Stromal cell of bone marrow (primary cell): ENCODE results near the gene KCNG2.

Experiments used
- DNase-seq: peaks from one replicate; pipeline ENCODE4 v3.0.0-alpha.2; 2012; ENCODE audit warnings: low read depth

The KCNG2 gene

GRCh38 chr18:79884963-79885728, 87.4 kb downstream of the KCNG2 start:
- no peak for DNase-seq

DNA sequence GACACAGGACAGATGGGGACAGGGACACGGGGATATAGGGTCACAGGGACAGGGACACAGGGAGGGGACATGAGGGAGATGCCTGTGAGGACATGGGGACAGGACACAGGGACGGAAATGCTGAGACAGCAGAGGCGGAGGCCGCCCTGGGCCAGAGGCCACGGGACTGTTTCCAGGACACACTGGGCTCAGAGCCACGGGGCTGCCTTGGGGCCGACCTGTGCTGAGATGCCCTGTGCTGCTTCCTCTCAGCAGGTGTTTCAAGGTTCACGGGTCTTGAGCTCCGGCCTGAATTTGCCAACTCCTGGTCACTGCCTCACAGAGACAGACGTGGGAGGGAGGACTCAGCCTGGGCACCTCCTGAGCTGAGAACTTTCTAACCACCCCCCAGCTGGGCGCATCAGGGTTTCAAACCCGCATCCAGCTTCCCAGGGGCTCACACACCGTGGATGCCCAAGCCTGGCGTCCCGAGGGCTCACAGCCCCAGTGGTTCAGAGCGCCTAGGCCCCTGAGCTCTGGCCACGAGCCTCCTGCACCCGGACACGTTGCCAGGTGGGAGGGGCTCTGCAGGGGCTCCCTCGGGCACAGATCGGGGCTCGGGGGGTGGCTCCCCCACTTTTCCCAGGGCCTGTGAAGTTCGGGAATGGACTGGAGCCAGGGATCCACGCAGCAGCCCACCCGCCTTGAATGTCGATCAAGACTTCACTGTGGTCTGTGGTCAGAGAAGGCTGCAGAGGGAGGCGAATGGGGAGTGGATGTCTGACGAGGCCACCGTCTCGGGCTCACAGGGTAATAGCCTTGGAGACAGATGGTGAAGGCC, 89.7 kb downstream of the KCNG2 start:
- DNase-seq: no peak

DNA sequence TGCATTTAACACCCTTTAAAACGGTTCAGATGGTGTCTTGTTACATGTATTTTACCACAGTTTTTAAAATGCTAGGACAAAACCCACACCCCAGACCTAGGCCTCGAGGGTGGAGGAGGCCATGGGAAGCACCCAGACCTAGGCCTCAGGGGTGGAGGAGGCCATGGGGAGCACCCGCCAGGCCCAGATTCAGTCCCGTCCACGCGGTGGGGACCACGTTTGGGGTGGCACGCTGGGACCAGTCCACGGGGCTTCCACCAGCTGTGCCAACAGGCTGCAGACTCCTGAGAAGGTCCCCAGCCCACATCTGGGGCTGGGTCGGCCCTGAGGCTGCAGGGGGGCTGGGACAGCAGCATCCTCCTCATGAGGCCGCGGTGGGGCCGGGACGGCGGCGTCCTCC, 90.3 kb downstream of the KCNG2 start:
- no peak for DNase-seq

GRCh38 chr18:79889569-79889968, 91.8 kb downstream of the KCNG2 start:
- DNase-seq: no peak

DNA sequence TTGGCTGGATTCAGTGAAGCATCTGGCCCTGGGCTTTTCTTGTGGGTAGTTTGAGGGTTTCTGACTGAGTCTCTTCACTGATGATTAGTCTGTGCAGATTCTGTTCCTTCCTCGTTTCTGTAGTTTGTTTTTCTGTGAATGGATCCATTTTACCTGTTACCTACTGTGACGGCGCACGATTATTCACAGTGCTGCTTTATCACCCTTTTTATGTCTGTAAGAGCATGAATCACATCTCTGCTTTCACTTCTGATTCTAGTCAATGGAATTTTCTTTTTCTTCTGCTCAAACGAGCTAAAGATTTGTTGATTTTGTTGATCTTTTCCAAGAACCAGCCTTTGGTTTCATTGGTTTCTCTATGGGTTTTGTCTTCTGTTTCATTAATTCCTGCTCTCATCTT, 92.9 kb downstream of the KCNG2 start:
- no peak for DNase-seq

DNA sequence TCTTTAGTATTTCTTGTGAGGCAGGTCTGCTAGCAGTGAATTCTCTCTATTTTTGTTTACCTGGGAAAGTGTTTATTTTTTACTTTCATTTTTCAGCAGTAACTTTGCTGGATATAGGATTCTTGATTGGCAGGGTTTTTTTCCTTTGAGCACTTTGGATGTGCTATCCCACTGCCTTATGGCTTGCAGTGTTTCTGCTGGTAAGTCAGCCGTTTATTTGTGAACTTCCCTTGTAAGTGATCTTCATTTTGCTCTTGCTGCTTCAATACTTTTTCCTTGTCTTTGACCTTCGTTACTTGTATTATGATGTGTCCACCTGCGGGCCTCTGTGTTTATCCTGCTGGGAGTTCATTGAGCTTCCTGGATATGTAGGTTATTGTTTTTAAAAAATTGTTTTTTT, 99.0 kb downstream of the KCNG2 start:
- DNase-seq: no peak

DNA sequence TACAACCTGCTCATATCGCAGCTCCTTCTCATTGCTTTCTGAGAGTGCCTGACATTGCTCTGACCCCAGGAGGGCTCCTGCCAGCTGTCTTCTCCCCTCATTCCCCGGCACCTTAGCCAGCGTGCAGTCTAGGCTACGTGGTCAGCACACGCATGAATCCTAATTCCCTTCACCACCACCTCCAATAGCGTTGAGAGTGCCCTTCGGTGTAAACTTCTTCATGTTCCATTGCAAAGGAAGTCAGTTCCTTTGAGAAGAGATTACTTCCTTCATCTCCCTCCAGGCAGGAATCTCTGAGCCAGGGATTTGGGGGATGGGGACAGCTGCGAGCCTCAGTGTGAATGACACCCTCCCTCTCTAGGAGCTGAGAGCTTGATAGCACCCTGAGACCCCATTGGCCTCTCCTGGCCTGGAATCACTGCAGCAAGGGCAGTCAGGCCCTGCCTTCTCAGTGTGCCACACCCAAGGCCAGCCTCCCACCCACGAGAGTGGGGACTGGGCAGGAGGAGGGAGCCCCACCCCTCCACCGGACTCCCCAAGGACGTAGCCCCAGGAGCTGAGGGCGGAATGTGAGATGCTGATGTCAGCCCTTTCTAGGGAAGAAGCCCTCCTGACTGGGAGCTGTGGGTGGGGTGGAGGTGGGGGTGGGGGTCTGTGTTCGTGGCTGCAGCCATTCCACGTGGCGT, 100.3 kb downstream of the KCNG2 start:
- no peak for DNase-seq

DNA sequence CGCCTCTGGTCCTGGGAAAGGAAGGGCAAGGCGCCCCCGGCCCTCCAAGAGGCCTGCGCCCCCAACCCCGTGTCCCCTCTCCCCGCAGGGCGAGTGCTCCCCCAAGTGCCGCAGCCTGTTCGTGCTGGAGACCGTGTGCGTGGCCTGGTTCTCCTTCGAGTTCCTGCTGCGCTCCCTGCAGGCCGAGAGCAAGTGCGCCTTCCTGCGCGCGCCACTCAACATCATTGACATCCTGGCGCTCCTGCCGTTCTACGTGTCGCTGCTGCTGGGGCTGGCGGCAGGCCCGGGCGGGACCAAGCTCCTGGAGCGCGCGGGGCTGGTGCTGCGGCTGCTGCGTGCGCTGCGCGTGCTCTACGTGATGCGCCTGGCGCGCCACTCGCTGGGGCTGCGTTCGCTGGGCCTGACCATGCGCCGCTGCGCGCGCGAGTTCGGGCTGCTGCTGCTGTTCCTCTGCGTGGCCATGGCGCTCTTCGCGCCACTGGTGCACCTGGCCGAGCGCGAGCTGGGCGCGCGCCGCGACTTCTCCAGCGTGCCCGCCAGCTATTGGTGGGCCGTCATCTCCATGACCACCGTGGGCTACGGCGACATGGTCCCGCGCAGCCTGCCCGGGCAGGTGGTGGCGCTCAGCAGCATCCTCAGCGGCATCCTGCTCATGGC, 101.3 kb downstream of the KCNG2 start:
- no peak for DNase-seq

- no peak for DNase-seq
Observed at GRCh38 chr18:79899609-79900445, 102.1 kb downstream of the KCNG2 start.

GRCh38 chr18:79900610-79901570, 103.2 kb downstream of the KCNG2 start:
- DNase-seq: no peak

- no peak for DNase-seq
Observed at GRCh38 chr18:79901665-79902064, 103.9 kb downstream of the KCNG2 start.

GRCh38 chr18:79902075-79902474, 104.3 kb downstream of the KCNG2 start:
- DNase-seq: no peak

DNA sequence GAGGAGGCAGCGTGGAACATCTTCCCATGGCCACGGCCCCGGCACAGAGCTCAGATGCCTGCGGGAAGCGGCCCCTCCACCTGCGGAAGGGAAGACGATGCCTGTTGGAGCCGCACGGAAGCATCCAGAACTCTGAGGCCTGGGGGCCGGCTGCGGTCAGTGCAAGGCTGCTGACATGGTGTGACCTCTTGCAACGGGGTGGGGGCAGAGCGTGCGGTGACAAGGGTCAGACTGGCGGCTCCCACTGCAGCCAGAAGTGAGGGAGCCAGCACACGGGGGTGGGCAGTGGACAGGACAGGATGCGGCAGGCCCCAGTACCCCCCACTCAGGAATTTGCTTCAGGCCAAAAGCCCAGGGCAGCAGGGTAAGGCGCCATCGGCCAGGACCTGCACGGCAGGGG, 104.9 kb downstream of the KCNG2 start:
- DNase-seq: no peak

GRCh38 chr18:79903071-79903635, 105.4 kb downstream of the KCNG2 start:
- no peak for DNase-seq

DNA sequence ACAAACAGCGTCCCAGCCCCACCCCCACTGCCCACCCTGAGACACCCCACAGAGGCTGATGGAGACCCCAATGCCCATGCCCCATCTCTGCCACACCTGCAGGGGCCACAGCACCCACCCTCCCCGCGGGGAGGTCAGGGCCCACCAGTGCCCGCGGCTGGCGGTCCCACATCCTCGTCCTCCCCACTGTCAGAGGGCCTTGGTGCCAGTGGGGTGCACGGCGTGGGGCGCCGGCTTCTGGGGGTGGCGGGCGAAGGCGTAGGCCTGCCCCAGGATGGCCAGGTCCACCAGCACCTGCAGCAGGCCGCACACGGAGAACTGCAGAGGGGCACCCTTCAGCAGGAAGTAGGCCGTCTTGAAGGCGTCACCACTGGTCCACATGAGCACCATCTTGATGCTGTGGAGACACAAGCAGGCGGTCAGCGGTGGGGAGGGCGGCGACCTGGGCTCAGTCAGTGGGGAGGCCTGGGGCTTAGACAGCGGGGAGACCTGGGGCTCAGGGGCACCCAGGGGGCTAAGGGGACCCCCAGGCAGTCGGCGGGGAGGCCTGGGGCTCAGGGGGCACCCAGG, 106.1 kb downstream of the KCNG2 start:
- DNase-seq: no peak

DNA sequence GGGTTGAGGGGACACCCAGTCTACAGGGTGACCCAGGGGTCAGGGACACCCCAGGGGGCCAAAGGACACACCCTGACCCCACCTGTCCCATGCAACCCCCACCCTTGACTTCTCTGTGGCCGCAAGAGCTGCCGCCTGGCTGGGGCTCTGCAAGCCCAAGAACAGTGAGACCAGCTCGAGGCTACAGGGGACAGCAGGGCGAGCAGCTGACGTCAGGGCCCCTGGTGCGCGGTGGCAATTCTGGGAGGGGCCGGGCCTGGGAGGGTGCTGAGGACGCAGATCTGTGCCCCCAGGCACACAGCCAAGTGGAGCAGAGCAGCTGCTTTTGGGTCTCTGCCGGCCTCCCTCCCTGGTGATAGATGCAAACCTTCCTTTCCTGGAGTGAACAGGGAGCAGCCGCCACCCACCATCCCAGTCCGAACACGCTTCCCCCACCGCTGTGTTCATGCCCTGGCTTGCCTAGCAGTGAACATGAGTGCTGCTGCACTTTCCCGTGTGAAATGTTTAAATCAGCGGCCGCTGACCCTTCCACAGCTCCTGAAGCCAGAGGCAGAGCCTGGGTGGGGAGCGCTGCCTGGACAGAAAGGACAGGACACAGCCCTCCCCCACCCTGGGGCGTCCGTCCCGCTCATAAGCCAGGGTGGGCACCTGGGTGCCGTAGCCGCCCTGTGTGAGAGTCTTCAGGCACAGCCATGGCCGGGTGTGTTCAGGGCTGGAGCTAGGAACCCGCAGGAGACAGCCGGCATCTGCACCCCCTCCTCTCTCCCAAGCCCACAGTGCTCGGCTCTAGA, 106.8 kb downstream of the KCNG2 start:
- DNase-seq: no peak

- DNase-seq: no peak
Observed at GRCh38 chr18:79905389-79905911, 107.7 kb downstream of the KCNG2 start.

DNA sequence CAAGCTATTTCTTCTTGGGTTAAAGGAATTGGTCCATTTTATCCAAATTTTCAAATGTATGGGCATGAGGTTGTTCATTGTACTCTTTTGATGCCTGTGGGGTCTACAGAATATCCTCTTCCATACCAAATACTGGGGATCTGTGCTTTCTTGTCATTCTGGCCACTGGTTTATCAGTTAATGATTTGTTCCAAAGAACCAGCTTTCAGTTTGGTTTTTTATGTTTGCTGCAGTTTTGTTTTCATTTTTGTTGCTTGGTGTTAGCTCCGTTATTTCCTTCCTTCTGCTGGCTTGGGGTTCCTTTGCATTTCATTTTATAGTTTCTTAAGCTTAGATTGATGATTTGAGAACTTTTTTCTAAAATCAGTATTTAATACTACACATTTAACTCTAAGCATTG, 108.3 kb downstream of the KCNG2 start:
- DNase-seq: no peak
